ENCODE data around the gene CFAP99.

CFAP99 gene

DNA sequence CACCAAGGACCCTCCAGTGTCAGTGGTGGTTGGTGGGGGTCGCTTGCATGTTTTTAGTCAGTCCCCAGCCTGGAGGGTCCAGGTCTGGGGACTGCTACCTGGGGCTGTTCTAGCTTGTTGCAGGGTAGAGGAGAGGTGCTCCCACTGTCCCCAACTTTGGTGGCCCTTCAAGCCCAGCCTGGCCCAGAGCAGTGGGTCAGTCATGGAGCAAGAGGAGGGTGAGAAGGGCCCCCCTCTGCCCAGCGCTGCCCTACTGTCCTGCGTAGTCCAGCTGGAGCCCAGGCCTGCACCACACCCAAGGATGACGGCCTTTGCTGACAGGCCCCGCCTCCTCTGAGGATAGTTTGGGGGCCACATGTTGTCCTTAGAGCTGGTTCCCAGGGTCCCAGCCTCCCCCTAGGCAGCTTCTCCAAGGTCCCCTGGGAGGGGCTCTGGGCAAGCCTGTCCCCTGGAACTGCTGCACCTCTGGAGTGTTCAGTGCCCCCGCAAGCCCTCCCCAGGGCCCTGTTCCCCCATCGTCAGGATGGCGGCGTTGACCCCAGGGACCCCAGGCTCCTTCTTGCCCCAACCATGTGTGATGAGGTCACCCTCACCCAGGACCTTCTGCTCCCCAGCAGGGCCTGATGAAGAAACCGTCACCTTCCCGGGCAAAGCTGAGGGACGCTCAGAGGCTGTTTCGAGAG, 6.8 kb downstream of the CFAP99 start:
- Histone ChIP-seq H3K4me1 (ENCODE audit: insufficient read depth, low read length) (no peaks in the 10 kb centered on the region), H3K27me3 (ENCODE audit: insufficient read depth, low read length, poor library complexity) (peaks cover 15% of the 10 kb centered on the region), H3K79me2 (ENCODE audit: insufficient read depth, low read length) (no peaks in the 10 kb centered on the region), H3K4me3 (ENCODE audit: low read depth in 1 of 2, low read length in 2 of 2) (no peak overlapping the region), H4K20me1 (ENCODE audit: insufficient read depth, low read length) (peaks cover 45% of the 10 kb centered on the region), H3K27ac (ENCODE audit: low read length) (no peak overlapping the region), H3K9me3 (ENCODE audit: insufficient read depth, low read length, severe bottlenecking) (no peaks in the 10 kb centered on the region), H3K9ac (ENCODE audit: low read depth, low read length) (no peak overlapping the region), H3K36me3 (ENCODE audit: insufficient read depth, low read length) (no peaks in the 10 kb centered on the region), H2AFZ (ENCODE audit: low read depth, low read length) (no peak overlapping the region), H3K4me2 (ENCODE audit: insufficient read depth, low read length) (no peak overlapping the region)
- DNase-seq (no peak), ATAC-seq (ENCODE audit: insufficient read depth, low read depth) (no peak)
- TF ChIP-seq, protein P1, sequence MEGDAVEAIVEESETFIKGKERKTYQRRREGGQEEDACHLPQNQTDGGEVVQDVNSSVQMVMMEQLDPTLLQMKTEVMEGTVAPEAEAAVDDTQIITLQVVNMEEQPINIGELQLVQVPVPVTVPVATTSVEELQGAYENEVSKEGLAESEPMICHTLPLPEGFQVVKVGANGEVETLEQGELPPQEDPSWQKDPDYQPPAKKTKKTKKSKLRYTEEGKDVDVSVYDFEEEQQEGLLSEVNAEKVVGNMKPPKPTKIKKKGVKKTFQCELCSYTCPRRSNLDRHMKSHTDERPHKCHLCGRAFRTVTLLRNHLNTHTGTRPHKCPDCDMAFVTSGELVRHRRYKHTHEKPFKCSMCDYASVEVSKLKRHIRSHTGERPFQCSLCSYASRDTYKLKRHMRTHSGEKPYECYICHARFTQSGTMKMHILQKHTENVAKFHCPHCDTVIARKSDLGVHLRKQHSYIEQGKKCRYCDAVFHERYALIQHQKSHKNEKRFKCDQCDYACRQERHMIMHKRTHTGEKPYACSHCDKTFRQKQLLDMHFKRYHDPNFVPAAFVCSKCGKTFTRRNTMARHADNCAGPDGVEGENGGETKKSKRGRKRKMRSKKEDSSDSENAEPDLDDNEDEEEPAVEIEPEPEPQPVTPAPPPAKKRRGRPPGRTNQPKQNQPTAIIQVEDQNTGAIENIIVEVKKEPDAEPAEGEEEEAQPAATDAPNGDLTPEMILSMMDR (IDR thresholded peaks at IDR 0.05; ENCODE audit: borderline replicate concordance, extremely low read depth, low read length, poor library complexity, severe bottlenecking): no peak
- TF ChIP-seq EZH2 (IDR thresholded peaks at IDR 0.05; ENCODE audit: borderline replicate concordance, low read depth, low read length, severe bottlenecking): no peak

DNA sequence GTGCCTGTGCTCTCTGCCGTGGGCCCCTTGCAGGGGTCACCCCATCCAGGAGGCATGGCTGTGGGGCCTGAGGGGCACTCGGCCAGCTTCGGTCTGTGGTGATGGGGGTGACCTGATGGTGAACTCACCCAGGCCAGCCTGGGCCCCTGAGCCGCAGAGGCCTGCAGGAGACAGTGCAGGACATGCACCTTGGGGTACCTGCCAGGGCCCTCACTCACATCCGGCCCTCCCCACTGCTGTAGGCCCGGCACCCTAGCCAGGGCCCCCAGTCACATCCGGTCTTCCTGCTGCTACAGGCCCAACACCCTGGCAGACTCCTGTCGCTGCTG, 7.3 kb downstream of the CFAP99 start:
- Histone ChIP-seq H3K4me3 (ENCODE audit: low read depth in 1 of 2, low read length in 2 of 2) (no peak overlapping the region), H3K4me1 (ENCODE audit: insufficient read depth, low read length) (no peaks in the 10 kb centered on the region), H3K4me2 (ENCODE audit: insufficient read depth, low read length) (no peak overlapping the region), H3K27me3 (ENCODE audit: insufficient read depth, low read length, poor library complexity) (peaks cover 12% of the 10 kb centered on the region), H2AFZ (ENCODE audit: low read depth, low read length) (no peak overlapping the region), H3K36me3 (ENCODE audit: insufficient read depth, low read length) (no peaks in the 10 kb centered on the region), H3K79me2 (ENCODE audit: insufficient read depth, low read length) (no peaks in the 10 kb centered on the region), H3K9ac (ENCODE audit: low read depth, low read length) (no peak overlapping the region), H3K27ac (ENCODE audit: low read length) (no peak overlapping the region), H4K20me1 (ENCODE audit: insufficient read depth, low read length) (peaks cover 40% of the 10 kb centered on the region), H3K9me3 (ENCODE audit: insufficient read depth, low read length, severe bottlenecking) (no peaks in the 10 kb centered on the region)
- TF ChIP-seq, protein P1 (IDR thresholded peaks at IDR 0.05; ENCODE audit: borderline replicate concordance, extremely low read depth, low read length, poor library complexity, severe bottlenecking): no peak
- no peak for TF ChIP-seq EZH2 (IDR thresholded peaks at IDR 0.05; ENCODE audit: borderline replicate concordance, low read depth, low read length, severe bottlenecking)
- DNase-seq (no peak), ATAC-seq (ENCODE audit: insufficient read depth, low read depth) (no peak)

DNA sequence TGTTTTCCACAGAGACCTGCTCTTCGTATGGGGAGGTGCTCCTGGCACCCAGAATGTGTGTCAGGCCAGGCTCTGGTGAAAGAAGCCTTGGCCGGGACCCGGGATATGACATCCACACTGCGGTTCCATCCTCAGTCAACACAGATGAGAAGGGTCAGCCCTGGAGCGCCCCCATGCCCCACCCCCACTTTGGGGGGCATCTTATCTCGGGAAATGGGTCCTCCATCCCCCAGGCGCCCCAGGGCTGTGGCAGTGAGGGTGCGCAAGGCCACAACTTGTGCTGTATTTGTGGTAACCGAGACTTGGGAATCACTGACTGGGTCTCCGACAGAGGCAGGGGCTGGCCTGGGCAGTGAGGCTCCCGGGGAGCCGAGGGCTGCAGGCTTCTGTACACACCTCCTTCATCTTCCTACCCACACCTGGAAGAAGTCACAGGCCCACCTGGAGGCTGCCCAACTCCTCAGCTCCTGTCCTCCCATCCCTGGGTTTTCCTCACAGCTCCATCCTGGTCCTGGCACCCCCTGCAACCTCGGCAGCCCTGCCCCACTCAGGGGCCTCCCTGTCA, 8.0 kb downstream of the CFAP99 start:
- Histone ChIP-seq H3K36me3 (ENCODE audit: insufficient read depth, low read length) (no peaks in the 10 kb centered on the region), H3K4me2 (ENCODE audit: insufficient read depth, low read length) (no peak overlapping the region), H3K4me3 (ENCODE audit: low read depth in 1 of 2, low read length in 2 of 2) (no peak overlapping the region), H3K27ac (ENCODE audit: low read length) (no peak overlapping the region), H3K79me2 (ENCODE audit: insufficient read depth, low read length) (no peaks in the 10 kb centered on the region), H4K20me1 (ENCODE audit: insufficient read depth, low read length) (peaks cover 40% of the 10 kb centered on the region), H3K9ac (ENCODE audit: low read depth, low read length) (no peak overlapping the region), H3K4me1 (ENCODE audit: insufficient read depth, low read length) (no peaks in the 10 kb centered on the region), H3K9me3 (ENCODE audit: insufficient read depth, low read length, severe bottlenecking) (no peaks in the 10 kb centered on the region), H3K27me3 (ENCODE audit: insufficient read depth, low read length, poor library complexity) (peaks cover 12% of the 10 kb centered on the region), H2AFZ (ENCODE audit: low read depth, low read length) (no peak overlapping the region)
- TF ChIP-seq, protein P1 (IDR thresholded peaks at IDR 0.05; ENCODE audit: borderline replicate concordance, extremely low read depth, low read length, poor library complexity, severe bottlenecking): no peak
- TF ChIP-seq EZH2 (IDR thresholded peaks at IDR 0.05; ENCODE audit: borderline replicate concordance, low read depth, low read length, severe bottlenecking): no peak
- no peak for ATAC-seq (ENCODE audit: insufficient read depth, low read depth)
- DNase-seq: no peak
